NOMO-1 treated with dmso at 0.1 percent for 144 hours (cell line): ENCODE results near the gene DNMT3A.
"Not testable (repeated sequence)": the region's sequence is repeated elsewhere in the genome, so short reads cannot be mapped to it uniquely, and the experiment has no call there.

ENCODE experiments used
- DNase-seq: peaks from one replicate; lab custom pipeline; 2025; ENCODE audit not compliant: unreplicated experiment; lab: John Stamatoyannopoulos, UW

The DNMT3A gene

GRCh38 chr2:25215948-25216679 lies 125.6 kb downstream of the DNMT3A start:
- peak; percentile 62 for DNase-seq

GRCh38 chr2:25215232-25215631 lies 126.5 kb downstream of the DNMT3A start:
- no peak for DNase-seq

DNA sequence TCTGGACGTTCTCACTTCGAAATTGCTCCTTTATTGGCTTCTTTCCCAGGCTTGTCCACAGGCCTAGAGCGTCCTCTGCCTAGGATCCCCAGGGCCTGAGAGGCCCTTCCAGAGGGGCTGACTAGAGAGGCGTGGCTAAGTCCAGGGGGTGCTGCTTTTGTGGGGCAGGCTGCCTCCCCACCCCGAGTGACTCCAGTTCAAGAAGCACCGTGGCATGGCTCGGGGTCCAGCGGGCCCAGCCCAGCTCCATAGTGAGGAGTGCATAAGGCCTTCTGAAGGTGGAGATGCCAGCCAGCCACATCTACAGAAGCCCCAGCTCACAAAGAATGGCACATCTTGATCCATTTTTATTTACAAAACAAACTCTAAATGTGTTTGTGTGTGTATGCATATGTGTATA lies 128.5 kb downstream of the DNMT3A start:
- no peak for DNase-seq

GRCh38 chr2:25210923-25211322 lies 130.8 kb downstream of the DNMT3A start:
- not testable (repeated sequence) for DNase-seq

- no peak for DNase-seq
Measured at GRCh38 chr2:25207078-25207545, 134.6 kb downstream of the DNMT3A start.

DNA sequence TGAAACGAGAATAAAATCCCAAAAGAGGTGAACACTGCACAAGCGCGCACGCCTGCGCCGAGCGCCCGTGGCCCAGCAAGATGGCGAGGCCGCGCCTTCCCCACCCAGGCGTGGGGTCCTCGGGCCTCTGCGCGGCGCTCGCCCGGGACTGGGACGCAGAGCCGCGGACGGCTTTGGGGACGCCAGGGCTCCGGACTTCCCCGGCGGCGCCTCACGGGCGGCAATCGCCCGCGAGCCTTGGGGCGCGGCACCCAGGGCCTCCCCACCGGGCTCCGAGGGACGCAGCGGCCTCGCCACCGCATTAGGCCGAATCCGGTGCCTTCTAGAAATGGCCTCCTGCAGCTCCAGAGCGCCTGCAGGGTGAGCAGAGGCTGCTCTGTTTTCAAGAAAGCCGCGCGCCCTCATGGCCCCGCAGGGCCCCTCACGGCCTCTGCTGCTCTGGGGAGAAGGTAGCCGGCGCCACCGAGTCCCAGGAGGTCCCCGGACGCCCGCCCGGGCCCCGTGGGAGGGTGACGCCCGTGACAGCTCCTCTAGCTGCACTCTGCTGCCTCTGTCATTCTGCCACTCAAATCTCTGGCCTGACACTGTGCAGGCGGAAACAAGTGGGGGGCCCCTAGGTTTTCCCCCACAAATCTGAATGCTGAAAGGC lies 137.4 kb downstream of the DNMT3A start:
- no peak for DNase-seq

- DNase-seq: no peak
Measured at GRCh38 chr2:25202275-25202674, 139.4 kb downstream of the DNMT3A start.

GRCh38 chr2:25201794-25202193 lies 139.9 kb downstream of the DNMT3A start:
- no peak for DNase-seq

DNA sequence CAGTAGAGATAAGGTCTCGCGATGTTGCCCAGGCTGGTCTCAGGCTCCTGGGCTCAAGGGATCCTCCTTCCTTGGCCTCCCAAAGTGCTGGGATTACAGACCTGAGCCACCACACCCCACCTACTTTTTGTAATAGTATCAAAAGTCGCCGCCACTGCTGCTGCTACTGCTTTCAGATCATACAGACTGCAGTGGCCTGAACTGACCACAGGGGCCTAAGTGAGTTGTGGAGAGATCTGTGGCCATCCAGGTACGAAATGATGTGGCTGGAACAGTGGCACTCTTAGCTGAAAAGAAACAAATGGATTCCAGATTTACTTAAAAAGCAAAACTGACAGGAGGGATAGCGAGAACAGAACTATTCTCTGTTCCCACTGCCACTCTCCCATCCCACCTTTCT lies 140.5 kb downstream of the DNMT3A start:
- no peak for DNase-seq

- DNase-seq: no peak
Measured at GRCh38 chr2:25198576-25198975, 143.1 kb downstream of the DNMT3A start.

GRCh38 chr2:25198209-25198525 lies 143.6 kb downstream of the DNMT3A start:
- DNase-seq: no peak

DNA sequence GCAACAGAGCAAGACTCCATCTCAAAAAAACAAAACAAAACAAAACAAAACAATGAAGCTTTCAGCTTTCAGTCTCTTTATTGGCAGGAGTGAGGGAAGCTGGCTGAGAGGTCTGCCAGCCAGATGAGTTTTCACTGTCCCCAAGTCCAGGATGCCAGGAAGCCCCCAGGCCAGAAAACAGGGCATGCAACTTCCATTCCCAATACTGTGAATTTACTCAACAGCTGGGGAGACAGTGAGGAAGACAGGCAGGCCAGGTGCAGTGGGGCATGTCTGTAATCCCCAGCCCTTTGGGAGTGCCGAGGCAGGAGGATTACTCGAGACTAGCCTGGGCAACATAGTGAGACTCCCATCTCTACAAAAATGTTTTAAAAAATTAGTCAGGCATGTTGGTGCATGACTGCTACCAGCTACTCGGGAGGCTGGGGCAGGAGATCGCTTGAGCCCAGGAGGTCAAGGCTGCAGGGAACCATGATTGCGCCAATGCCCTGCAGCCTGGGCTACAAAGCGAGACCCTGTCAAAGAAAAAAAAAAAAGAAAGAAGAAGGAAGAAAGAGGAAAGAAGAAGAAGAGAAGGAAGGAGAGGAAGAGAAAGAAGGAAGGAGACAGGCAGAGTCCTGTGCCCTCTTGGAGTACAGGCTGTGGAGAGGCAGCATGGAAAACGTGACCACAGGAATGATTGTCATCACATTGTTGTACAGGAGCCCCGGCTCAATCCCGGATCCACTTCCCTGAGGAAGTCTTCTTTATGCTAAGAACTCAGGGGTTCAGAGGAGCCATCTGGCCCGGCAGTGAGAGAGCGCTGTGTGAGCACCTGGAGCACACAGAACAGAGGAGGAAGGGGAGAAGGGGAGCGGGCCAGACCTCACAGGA lies 144.2 kb downstream of the DNMT3A start:
- no peak for DNase-seq

- no peak for DNase-seq
Measured at GRCh38 chr2:25194576-25195122, 147.1 kb downstream of the DNMT3A start.

GRCh38 chr2:25190536-25190935 lies 151.2 kb downstream of the DNMT3A start:
- DNase-seq: no peak

DNA sequence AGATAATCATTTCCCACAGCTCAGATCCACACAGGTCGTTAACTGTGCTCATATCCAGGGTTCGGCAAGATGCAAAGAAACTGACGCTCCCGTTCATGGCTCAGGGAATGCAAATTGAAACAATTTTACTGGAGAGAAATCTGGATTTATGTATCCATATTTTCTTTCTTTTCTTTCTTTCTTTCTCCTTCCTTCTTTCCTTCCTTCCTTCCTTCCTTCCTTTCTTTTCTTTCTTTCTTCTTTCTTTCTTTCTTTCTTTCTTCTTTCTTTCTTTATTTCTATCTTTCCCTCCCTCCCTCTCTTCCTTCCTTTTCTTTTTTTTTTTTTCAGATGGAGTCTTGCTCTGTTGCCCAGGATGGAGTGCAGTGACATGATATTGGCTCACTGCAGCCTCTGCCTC lies 153.3 kb downstream of the DNMT3A start:
- DNase-seq: no peak

DNA sequence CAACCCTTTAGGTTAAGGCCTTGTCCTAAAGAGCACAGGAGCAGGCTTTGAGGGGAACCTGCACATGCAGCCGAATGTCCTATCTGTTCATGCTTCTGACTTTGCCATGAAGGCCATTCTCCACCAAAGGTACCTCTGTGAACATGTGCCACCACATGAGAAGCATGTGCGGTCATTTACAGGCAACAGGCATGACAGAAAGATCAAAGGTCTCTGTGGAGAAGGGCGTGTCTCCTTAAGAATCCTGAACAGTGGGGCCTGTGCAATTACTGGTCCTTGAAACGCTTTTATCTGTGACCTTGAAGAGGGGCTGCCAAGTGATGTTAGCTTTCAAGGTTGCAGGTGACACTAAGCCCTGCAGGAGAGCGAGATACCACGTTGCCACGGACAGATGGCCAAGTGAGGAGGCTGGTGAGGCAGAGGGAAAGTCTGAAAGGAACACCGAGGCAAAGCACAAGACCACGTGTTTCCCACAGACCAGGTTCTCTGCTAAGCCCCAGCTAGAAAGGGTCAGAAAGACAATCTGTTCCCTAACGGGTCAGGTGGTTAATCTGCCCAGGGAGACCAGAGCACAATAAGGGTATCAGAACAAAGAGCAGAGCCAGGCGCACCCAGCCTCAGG lies 153.9 kb downstream of the DNMT3A start:
- DNase-seq: no peak

- DNase-seq: no peak
Measured at GRCh38 chr2:25184254-25184653, 157.5 kb downstream of the DNMT3A start.

GRCh38 chr2:25178976-25179375 lies 162.7 kb downstream of the DNMT3A start:
- no peak for DNase-seq
